ENCODE results near the gene COPE. TPM values are rescaled to one million over a fixed set of nuclear protein-coding genes. Genes with fewer than 3 reads are reported as not detected.
"Not testable (repeated sequence)": the region's sequence is repeated elsewhere in the genome, so short reads cannot be mapped to it uniquely, and the experiment has no call there.

COPE gene
- total RNA-seq, 1 experiment from 2014 or later = 470 TPM

DNA sequence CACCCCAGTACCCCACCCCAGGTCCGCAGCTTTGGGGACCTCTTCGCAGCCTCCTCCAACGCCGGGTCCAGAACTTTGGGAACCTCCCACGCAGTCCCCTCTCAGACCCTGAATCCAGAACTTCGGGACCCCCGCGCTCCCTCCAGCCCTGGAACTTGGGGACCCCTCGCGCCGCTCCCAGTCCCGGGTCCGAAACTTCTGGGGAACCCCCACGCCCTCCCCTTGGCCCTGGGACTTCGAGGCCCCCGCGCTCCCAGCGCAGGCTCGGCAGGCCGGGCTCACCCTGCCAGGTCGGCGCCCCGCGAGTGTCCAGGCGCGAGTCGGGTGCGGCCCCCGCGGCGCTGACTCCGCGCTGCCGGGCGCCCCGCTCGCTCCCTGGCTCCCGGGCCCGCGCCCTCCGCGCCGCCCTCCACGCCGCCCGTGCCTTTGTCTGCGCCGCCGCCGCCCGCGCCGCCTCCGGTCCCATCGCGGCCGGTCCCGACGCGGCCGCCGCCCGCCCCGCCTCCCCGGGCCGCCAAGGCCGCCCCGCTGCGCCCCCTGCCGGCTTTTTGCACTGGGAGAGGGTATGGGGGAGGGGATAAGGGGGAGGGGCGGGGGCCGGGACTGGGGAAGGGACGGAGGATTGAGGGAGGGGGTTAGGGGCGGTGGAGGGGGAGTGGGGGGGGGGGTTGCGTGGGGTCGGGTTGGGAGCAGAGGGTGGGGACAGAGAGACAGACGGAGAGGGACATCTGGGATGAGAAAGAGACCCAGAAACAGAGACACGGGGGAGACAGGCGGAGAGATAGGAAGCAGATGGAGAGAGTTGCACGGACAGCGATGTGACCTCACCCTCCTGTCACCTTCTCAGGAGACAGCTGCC, 21.8 kb upstream of the COPE start, which contains the start of gene HOMER3:
TSS of gene HOMER3 (minus strand) at position 449 of the 859 bp plus-strand sequence. CDS start 2,235 bp downstream, outside the sequence.
- peak; percentile 79 for DNase-seq (ENCODE audit: low read depth)

DNA sequence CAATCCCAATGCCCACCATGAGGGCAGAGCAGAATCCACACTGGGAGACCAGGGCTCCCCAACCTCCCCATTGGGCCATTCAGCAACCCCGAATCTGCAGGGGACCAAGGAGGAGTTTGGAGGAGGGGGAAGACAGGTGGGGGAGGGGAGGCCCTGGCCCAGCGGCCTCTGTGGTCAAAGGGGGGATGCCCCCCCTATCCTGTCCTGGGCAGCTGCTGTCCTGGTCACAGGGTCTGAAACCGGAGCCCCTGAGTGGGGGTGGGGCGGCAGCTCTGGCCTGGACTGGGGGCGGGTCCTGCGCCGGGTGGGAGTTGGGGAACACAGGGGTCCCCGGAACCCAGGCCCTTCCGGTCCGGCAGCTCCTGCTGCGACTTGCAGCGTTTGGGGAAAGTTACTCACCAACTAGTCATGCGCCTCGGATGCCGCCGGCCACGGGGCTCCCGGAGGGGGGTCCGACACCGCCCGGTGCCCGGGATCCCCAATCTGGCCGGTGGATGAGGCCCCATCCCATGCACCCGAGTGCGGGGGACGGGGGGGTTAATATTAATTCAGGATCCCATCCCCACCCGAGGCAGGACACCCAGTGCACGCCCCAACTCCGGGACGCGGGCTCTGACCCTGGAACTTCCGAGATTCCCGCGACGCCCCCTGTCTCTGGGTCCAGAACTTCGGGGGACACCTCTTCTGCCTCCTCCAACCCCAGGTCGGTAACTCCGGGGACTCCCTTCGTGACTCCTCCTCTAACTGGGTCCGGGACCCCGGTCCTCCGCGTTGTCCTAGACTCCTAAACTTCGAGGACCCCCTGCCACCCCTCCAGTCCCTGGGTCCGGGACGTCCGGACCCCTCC, 21.0 kb upstream of the COPE start:
- peak; percentile 66 for DNase-seq (ENCODE audit: low read depth)

DNA sequence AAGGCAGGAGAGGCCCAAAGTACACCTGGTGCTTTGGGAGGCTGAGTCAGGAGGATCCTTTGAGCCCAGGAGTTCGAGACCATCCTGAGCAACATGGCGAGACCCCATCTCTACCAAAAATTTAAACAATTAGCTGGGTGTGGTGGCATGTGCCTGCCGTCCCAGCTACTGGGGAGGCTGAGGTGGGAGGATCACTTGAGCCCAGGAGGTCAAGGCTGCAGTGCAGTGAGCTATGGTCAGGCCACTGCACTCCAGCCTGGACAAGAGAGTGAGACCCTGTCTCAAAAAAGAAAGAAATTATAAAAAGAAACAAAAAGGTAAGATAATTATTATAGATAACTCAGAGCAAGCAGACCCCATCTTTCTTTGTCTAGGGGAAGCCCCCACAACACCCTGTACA, 20.0 kb upstream of the COPE start:
- no peak for DNase-seq (ENCODE audit: low read depth)

DNA sequence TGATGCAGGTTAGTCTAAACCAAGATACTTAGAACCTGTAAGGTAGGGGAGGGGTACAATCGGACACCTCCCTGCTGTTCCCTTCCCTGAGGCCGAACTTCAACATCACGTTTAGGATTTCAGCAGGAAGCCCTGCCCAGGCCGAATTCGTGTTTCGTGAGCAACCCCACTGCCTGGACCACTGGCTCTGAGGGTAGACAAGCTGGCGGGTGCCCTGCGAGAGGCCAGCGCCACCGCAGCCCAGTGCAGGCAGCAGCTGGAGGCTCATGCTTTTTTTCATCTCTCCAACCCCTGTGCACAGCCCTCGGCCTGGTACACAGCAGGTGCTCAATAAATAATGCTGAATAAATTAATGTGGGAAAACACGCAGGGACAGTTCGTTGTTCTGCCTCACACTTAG, 14.1 kb upstream of the COPE start:
- no peak for DNase-seq (ENCODE audit: low read depth)

DNA sequence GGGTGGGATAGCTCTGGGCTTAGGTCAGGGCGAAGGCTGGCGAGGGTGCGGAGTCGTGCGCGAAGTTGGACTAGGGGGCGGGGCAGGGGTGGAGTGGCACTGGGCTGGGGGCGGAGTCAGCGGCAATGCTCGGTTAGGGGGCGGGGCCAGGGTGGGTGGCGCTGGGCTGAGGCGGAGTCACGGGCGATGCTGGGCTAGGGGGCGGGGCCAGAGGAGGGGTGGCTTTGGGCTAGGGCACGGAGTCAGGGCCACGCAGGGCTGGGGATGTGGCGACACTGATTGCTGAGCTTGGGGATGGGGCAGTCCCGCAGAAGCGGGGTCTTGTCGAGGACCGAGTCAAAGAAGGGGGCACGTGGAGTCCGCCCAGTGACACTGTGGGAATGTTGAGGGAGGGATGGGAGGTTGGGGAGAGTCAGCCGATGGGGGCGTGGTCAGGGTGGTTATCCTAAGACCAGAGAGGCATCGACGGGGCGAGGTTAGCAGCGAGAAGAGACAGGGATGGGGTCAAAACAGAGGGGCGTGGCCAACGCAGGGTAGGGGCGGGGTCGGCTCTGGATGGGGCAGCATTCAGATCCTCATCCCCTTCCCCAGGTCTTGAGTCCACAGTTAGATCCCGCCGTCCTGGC, 13.1 kb upstream of the COPE start:
- DNase-seq (ENCODE audit: low read depth) = peak; percentile 57

DNA sequence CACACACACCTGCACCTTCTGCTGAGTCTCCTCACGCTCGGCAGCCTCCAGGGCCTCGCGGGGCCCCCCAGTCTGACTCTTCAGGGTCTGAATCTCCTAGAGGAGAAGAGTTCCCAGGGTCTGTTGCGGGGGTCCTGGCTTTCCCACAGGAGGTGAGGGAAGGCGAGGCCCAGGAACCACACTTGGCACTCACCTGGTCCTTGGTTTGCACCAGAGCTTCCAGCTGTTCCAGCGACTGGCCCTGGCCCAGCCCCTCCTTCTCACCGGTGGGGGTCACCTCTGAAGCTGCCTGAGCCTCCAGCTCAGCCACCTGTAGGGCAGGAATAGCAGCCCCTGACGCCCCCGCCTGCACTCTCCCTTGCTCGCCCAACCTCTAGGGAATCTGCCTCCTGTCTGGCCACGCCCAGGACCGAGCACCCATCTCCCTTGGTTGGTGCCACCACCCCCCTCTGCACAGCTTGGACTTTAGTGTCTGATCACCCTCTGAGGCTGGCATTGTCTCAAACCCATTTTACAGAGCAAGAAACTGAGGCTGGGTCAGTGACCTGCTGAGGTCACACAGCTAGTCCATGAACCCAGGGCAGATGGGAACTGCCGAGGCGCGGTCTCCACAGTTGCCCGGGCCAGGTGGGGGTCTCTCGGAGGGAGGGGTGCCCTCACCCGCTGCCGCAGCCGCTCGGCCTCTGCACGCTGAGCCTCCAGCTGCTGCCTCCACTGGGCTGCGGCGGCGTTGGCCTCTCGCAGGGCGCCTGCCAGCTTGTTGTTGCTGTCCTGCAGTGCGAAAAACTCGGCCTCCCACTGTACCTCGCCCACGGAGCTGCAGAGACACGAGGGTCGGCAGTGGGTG, 12.4 kb upstream of the COPE start:
- no peak for DNase-seq (ENCODE audit: low read depth)

DNA sequence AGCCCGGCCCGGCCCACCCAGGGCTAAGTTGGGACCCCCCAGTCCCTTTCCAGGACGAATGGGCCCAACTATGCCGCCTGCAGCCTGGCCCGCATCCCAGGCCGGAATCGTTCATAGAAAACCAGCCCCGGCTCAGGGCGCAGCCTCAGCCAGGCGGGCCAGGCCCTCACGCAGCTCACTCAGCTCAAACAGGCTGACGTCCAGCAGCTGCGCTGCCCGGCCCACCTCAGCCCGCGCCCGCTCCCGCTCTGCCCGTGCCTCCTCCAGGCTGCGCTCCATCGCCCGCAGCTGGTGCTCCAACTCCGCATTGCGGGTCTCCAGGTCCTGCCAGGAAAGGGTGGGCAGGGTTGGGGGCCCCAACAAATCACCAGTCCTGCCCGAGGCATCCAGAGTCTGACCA, 10.1 kb upstream of the COPE start:
- DNase-seq (ENCODE audit: low read depth) = no peak

DNA sequence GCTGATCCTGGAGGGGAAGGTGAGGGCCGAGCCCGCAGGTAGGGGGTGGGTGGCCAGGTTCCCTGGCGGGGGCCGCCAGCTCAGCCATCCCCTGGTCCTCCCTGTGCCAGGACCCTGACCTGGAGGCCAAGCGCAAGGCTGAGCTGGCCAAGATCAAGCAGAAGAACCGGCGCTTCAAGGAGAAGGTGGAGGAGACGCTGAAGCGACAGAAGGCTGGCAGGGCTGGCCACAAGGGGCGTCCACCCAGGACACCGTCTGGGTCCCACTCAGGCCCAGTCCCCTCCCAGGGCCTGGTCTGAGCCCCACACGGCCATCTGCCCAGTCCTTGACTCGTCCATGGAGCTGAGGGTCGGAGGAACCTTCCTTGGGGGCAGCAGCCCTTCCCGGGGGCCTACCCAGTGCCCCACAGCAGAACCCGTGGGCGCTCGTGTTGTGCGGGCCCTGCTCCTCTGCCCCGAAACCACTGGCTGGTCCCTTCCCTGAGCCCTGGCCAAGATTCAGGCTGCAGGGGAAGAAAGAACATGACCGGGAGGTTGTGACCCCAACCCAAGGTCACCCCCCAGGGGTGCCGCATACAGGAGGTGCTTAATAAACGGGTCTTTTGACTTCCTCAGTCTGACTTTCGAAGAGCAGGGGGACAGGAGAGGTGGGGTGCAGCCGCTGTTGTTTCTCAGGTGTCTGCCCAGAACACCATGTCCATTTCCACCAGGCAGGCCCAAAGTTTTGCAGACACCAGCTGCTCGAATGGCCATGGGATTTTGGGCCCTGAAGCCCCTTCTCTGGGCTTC, 9.0 kb upstream of the COPE start:
- no peak for DNase-seq (ENCODE audit: low read depth)

DNA sequence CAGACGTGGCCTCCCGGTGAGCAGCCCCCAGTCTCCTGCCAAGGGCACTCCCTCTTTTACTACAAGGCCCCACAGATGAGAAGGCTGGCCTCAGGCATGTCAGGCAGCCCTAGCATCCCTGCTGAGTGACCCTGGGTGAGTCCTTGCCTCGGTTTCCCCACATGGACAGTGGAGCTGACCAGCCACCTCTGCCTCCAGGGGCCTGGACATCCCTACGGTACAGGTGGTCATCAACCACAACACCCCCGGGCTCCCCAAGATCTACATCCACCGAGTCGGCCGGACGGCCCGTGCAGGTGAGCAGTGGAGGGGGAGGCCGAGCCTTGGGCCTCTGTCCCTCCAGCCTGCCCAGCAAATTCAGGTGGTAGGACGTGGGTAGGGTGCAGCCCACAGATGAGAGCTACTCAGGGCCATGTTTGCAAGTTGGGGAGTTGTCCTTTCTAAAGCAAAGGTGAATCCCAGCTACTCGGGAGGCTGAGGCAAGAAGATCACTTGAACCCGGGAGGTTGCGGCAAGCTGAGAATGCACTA, 5.6 kb upstream of the COPE start:
- no peak for DNase-seq (ENCODE audit: low read depth)

DNA sequence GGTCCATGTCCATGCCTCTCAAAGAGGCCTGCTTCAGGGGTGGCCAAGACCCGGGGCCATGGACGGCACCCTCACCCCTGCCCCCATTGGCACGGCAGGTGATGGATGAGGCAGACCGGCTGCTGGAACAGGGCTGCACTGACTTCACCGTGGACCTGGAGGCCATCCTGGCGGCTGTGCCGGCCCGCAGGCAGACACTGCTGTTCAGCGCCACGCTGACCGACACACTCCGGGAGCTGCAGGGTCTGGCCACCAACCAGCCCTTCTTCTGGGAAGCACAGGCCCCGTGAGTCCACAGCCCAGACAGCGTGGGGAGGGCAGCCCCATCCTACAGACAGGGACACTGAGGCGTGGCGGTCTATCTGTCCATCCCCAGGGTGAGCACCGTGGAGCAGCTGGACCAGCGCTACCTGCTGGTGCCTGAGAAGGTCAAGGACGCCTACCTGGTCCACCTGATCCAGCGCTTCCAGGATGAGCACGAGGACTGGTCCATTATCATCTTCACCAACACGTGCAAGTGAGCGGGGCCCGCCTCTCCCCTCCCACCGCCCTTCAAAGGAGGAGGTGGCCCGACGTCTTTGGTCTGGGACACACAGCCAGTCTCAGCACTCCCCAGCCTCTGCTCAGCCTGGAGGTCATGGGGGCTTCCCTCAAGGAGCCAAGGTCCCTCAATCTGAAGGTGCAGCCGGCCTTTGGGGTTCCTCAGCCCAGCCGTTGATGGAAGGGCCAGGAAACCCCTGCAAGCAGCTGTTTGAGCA, 3.2 kb upstream of the COPE start:
- no peak for DNase-seq (ENCODE audit: low read depth)

DNA sequence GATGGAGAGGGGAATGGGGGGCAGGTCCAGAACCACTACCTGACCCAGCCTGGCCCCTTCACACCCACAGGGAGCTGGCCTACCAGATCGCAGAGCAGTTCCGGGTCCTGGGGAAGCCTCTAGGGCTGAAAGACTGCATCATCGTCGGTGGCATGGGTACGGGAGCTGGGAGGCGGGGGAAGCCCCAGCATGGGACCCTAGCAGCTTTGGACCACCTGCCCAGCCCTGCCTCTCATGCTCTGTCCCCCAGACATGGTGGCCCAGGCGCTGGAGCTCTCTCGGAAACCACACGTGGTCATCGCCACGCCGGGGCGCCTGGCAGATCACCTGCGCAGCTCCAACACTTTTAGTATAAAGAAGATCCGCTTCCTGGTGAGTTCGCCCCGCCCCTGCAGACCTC, 2.4 kb upstream of the COPE start:
- DNase-seq (ENCODE audit: low read depth) = no peak

DNA sequence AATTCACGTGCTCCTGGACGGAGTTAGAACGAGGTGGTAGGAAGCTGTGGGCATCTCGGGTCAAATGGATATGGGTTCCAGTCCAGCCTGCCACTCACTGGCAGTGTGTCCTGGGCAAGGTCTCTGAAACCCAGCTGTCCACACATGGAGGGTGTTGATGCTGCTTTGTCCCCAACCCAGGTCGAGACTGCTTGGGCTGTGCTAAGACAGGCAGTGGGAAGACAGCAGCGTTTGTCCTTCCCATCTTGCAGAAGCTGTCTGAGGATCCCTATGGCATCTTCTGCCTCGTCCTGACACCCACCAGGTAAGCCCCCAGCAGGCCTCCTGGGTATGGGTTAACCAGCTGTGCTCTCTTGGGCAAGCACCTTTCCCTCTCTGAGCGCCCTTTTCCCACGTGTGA, 1.2 kb upstream of the COPE start:
- no peak for DNase-seq (ENCODE audit: low read depth)

DNA sequence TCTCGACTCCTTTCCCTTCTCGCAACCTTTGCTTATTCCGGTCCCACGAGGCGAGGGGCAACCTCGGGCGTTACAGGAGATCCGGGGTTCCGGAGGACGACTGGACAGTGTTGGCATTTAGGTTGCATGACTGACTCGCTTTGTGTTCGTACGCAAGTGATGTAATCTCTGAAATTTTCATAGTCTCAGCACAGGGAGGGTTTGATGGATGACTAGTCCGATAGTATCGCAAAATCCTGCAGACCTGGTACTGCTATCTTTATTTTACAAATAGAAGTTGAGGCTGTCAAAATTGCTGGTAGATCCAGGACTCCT, 670 bp upstream of the COPE start:
- DNase-seq (ENCODE audit: low read depth) = no peak

DNA sequence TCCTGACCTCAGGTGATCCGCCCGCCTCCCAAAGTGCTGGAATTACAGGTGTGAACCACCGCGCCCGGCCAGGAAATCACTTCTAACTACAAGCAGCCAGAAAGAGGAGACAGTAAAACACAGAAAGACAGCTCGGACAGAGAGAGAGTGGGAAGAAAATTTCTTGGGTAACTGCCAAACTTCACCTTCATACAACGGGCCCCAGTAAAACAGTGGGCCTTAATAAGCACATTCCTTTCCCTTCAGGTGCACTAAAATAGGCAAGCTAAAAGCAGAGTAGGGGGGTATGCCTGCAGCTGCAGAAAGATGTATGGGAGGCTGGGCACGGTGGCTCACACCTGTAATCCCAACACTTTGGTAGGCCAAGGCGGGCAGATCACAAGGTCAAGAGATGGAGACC, 1.6 kb downstream of the COPE start:
- DNase-seq (ENCODE audit: low read depth) = not testable (repeated sequence)

DNA sequence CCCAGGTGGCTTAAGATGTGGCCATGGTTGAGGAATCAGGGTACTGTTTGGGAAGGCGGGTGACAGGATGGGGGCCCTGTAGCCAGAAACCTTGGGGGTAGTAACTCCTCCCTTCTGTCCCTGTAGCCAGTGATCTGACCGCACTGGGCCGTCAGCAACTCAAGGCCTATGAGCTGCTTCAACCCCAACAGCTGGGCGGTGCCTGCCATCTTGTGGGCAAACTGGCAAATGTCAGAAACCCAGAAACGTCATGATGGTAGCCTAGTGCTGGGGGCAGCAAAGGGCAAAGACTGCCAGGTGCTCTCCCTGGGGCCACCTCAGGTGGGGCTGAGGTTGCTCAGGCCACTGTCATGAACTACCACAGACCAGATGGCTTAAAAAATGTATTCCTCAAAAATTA, 3.5 kb downstream of the COPE start:
- DNase-seq (ENCODE audit: low read depth) = peak; percentile 52

DNA sequence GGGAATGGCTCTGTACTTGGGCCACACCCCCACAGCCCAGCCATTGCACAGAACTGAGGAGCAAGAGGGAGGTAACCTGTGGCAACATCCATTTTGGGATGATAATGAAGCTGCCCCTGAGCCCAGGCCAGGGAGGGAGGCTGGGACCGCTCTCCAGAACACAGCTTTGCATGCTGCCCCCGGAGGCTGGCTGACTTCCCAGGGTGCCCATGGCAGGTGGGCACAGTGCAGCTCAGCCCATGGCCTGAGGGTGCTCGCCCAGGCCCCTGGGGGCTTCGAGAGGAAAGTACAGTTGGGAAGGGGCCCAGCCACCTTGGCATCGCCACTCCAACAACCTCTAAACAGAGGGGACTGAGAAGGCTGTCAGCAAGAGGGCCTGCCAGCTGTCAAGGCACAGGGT, 5.7 kb downstream of the COPE start:
- no peak for DNase-seq (ENCODE audit: low read depth)

DNA sequence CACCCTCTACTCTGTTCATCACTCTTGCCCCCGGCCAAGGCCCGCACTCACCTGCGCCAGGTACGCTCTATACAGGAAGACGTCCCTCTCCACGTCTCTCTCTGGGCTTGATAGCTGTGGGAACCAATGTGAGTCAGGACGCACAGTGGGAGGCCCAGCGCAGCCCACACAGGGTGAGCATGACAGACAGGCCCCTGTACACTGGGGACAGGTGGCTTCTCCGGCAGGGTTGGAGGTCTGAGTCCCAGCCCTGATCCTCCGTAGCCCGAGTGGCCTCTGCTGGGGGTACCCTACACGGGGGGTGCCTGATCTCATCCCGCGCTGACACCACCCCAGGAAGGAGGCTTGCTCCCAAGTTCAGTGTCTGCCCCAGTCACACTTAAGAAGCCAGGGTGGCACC, 6.3 kb downstream of the COPE start:
- no peak for DNase-seq (ENCODE audit: low read depth)

DNA sequence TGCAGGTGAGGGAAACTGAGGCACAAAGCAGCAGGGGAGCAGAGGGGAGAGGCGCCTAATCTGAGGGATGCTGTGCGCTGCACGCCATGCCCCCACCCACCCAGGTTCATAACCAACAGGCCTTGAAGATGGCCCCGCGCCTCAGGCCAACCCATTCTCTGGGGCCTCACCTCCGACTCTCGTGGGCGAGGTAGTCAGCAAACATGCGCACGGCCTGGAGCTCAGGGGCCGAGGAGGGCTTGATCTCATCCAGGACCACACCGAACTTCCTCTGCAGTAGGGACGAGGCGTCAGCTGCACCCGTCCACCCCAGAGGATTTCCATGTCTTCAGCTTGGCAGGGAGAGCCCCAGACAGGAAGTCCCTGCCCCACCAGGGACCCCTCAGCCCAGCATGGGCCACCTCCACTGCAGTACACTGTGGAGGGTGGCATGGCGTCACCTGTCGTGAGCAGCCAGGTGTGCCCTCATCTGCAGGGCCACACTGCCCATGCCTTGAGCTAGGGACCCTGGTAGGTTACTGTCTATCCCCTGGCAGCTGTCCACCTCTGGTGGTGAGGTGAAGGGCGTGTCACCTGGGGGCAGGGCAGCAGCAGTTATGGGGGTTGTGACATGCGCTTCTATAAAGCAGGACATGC, 8.3 kb downstream of the COPE start:
- DNase-seq (ENCODE audit: low read depth) = no peak

DNA sequence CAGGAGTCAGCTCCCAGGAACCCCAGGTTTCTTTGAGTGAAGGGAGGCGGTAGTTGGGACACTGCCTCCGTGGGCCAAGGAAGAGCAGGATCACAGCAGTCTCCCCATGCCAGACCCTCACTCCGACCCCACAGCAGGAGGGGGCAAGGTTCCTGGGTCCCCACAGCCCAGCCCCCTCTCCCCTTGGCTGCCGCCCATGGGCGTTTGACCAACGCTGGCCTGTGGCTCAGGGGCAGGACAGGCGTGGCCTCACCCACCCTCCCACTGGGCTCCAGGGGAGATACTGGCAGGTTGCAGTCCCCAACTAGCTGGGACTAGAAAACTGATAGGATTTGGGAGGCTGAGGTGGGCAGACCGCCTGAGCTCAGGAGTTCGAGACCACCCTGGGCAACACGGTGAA, 9.2 kb downstream of the COPE start:
- no peak for DNase-seq (ENCODE audit: low read depth)
